Choroid plexus epithelial cell (primary cell): ENCODE data around the gene CDC42.

Experiments
- DNase-seq: peaks from one replicate; pipeline ENCODE4 v3.0.0-alpha.2; 2010; ENCODE audit warnings: low read depth
- H3K4me3 ChIP-seq: 2 replicates; pipeline ENCODE4 v1.5.1; 2011; ENCODE audit warnings: low read depth, mild to moderate bottlenecking, control low read depth, low read length, moderate library complexity
- CTCF ChIP-seq: conservative IDR thresholded peaks from 2 replicates; pipeline ENCODE4 v1.5.1; 2011; ENCODE audit warnings: low read depth, mild to moderate bottlenecking, control low read depth, inconsistent platforms, low read length, moderate library complexity

CDC42 gene

DNA sequence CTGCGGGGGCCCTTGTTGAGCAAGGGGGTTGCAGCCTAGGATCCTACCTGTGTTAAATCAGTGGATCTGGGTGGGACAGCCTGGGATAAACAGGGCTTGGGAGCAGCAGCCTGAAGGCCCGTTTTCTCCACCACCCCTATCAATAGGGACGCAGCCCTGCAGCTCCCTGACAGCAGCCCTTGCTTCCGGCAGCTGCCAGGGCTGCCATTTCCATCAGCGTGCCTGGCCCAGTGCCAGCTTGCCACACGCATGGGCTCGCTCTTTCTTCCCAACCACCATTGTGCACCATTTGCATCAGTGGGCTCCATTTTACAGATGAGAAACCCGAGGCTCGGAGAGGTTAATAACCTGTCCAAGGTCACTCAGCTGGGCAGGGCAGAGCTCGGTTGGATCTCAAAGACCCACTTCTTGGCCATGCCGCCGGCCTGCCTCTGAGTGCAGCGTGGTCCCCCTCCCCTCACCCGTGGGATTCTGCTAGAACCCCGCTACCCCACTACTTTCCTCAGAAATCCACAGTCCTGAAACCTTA, 86.6 kb downstream of the CDC42 start:
- H3K4me3 ChIP-seq = no peak overlapping the region
- TF ChIP-seq CTCF = no peak
- DNase-seq = no peak

DNA sequence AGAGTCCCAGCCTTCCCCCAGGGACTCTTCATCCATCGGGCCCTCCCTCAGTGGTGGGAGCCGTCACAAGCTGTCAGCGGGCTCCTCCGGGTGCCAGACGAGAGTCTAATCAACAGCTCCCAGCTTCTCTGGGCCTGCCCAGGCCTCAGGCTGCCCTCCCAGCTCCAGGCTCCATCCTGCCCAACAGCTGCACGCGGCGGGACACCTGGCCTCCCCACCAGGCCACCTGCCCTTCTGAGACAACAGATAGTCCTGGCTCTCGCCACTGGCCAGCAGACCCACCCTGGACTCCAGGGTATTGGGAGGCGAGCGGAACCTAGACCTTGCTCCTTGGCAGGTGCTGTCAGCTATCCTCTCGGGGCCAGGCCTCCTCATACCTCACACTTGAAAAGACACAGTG, 87.3 kb downstream of the CDC42 start:
- no peak for TF ChIP-seq CTCF
- no peak overlapping the region for H3K4me3 ChIP-seq
- no peak for DNase-seq
